Panc1 (cell line): Measurements from ENCODE around the gene NCAPG2. TPM values are rescaled to one million over a fixed set of nuclear protein-coding genes. Genes with fewer than 3 reads are reported as not detected.
"Not testable (repeated sequence)": the region's sequence is repeated elsewhere in the genome, so short reads cannot be mapped to it uniquely, and the experiment has no call there.

Experiments used
- ATAC-seq: fragments of 200-7000 bp; cut with Tn5 transposase; 2 replicates; pipeline ENCODE4 v1.9.1; 2020; ENCODE audit warnings: mild to moderate bottlenecking, moderate library complexity
- BruUV-seq: library from RNA; stranded (reverse); fragments of 400-500 nt; replicated peaks from 2 replicates; lab custom pipeline; 2021; lab: Mats Ljungman, UMichigan
- CTCF ChIA-PET: fragments of 300-600 bp; sonication (Branson Sonifier 250); formaldehyde crosslinking; loops from one replicate; lab custom pipeline; 2022; ENCODE audit warnings: antibody characterized with exemption; lab: Charles Lee
- POLR2A ChIA-PET: fragments of 300-600 bp; sonication (Branson Sonifier 250); formaldehyde crosslinking; loops from one replicate; lab custom pipeline; 2022; ENCODE audit warnings: antibody characterized with exemption; lab: Charles Lee
- DNase-seq: peaks from one replicate; pipeline ENCODE4 v3.0.0-alpha.2; 2010; ENCODE audit warnings: low read depth, low spot score
- H3K27ac ChIP-seq: 2 replicates; pipeline ENCODE4 v1.5.1; 2011; ENCODE audit warnings: mild to moderate bottlenecking, low read length, inconsistent platforms
- H3K27me3 ChIP-seq: fragments of 200-500 bp; sonication (Bioruptor generic); 2 replicates; pipeline ENCODE4 v1.6.0; 2014; ENCODE audit warnings: low read length, inconsistent platforms; ENCODE audit not compliant: control insufficient read depth, insufficient read depth
- H3K36me3 ChIP-seq: fragments of 200-500 bp; sonication (Bioruptor generic); 2 replicates; pipeline ENCODE4 v1.5.1; 2014; ENCODE audit warnings: inconsistent platforms, mild to moderate bottlenecking, low read length, moderate library complexity; ENCODE audit not compliant: control insufficient read depth, insufficient read depth
- H3K4me1 ChIP-seq: 2 replicates; pipeline ENCODE4 v1.5.1; 2011; ENCODE audit warnings: inconsistent platforms, mild to moderate bottlenecking, low read length, moderate library complexity; ENCODE audit not compliant: control insufficient read depth, insufficient read depth
- H3K4me3 ChIP-seq, 2 experiments: 2 replicates each; pipeline ENCODE4 v1.5.1; 2011 to 2012; ENCODE audit warnings: low read depth in 2 of 2, low read length in 2 of 2, mild to moderate bottlenecking in 2 of 2, inconsistent platforms in 1 of 2, moderate library complexity in 1 of 2
- H3K9me3 ChIP-seq: fragments of 200-500 bp; sonication (Bioruptor generic); 2 replicates; pipeline ENCODE4 v1.5.1; 2014; ENCODE audit warnings: low read depth, mild to moderate bottlenecking, inconsistent platforms, low read length, moderate library complexity; ENCODE audit not compliant: control insufficient read depth, insufficient read depth
- POLR2AphosphoS5 ChIP-seq: IDR thresholded peaks from 2 replicates; pipeline ENCODE4 v1.6.1; 2012; ENCODE audit warnings: mild to moderate bottlenecking, low read depth, low read length, moderate library complexity
- REST ChIP-seq, 2 experiments: IDR thresholded peaks; 2 replicates each; pipeline ENCODE4 v1.6.1; 2011 to 2012; ENCODE audit warnings: low read depth in 2 of 2, control low read depth in 1 of 2, low read length in 1 of 2, mild to moderate bottlenecking in 1 of 2, moderate library complexity in 1 of 2; ENCODE audit not compliant: insufficient read depth in 1 of 2
- SIN3A ChIP-seq: IDR thresholded peaks from 2 replicates; pipeline ENCODE4 v1.6.1; 2012; ENCODE audit warnings: low read depth, mild to moderate bottlenecking, low read length, moderate library complexity, borderline replicate concordance; ENCODE audit not compliant: insufficient read depth
- TCF7L2 ChIP-seq: IDR thresholded peaks from 2 replicates; pipeline ENCODE4 v1.6.1; 2011; ENCODE audit warnings: mild to moderate bottlenecking, low read depth, low read length, inconsistent platforms
- in situ Hi-C: cut with HindIII; loops from 2 replicates; pipeline ENCODE4 v1.10.0; 2016; ENCODE audit warnings: low sequenced_read_pairs, low pct_unique_long_range_greater_than_20kb
- intact Hi-C: fragments of 100-400 bp; cut with micrococcal nuclease; formaldehyde crosslinking; loops from one replicate; pipeline ENCODE4 v1.10.0; 2022; ENCODE audit not compliant: unreplicated experiment
- total RNA-seq: library from RNA; stranded (reverse); gene quantifications from one replicate; pipeline ENCODE4 v1.2.1, GENCODE V29; 2021; ENCODE audit not compliant: unreplicated experiment
- TF ChIP-seq, protein P1 (sequence below): fragments of 450-650 bp; IDR thresholded peaks from 2 replicates; pipeline ENCODE4 v1.5.1; 2017; ENCODE audit warnings: mild to moderate bottlenecking

NCAPG2 gene
- total RNA-seq, 1 experiment from 2014 or later = 81.4 TPM

GRCh38 chr7:158633055-158633956 lies 71.3 kb downstream of the NCAPG2 start:
- Histone ChIP-seq H3K4me3 (no peak overlapping the region), H3K27me3 (no peaks in the 10 kb centered on the region), H3K36me3 (peaks cover 4% of the 10 kb centered on the region; the same call in 1 of the 2 replicates), H3K27ac (no peak overlapping the region), H3K9me3 (no peaks in the 10 kb centered on the region), H3K4me1 (no peaks in the 10 kb centered on the region)
- no peak for DNase-seq
- in situ Hi-C loops = no loop called here
- ChIA-PET POLR2A (no interaction called here), CTCF (no interaction called here)
- no peak for TF ChIP-seq TCF7L2
- TF ChIP-seq POLR2AphosphoS5 = no peak
- TF ChIP-seq, protein P1, sequence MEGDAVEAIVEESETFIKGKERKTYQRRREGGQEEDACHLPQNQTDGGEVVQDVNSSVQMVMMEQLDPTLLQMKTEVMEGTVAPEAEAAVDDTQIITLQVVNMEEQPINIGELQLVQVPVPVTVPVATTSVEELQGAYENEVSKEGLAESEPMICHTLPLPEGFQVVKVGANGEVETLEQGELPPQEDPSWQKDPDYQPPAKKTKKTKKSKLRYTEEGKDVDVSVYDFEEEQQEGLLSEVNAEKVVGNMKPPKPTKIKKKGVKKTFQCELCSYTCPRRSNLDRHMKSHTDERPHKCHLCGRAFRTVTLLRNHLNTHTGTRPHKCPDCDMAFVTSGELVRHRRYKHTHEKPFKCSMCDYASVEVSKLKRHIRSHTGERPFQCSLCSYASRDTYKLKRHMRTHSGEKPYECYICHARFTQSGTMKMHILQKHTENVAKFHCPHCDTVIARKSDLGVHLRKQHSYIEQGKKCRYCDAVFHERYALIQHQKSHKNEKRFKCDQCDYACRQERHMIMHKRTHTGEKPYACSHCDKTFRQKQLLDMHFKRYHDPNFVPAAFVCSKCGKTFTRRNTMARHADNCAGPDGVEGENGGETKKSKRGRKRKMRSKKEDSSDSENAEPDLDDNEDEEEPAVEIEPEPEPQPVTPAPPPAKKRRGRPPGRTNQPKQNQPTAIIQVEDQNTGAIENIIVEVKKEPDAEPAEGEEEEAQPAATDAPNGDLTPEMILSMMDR = no peak
- no peak for TF ChIP-seq REST (IDR thresholded peaks at IDR 0.05; ENCODE audit: insufficient read depth in 1 of 2, low read depth in 2 of 2, low read length in 1 of 2)
- no peak for TF ChIP-seq SIN3A
- BruUV-seq = no TSS peak
- no peak for ATAC-seq
- intact Hi-C loops = no loop called here

DNA sequence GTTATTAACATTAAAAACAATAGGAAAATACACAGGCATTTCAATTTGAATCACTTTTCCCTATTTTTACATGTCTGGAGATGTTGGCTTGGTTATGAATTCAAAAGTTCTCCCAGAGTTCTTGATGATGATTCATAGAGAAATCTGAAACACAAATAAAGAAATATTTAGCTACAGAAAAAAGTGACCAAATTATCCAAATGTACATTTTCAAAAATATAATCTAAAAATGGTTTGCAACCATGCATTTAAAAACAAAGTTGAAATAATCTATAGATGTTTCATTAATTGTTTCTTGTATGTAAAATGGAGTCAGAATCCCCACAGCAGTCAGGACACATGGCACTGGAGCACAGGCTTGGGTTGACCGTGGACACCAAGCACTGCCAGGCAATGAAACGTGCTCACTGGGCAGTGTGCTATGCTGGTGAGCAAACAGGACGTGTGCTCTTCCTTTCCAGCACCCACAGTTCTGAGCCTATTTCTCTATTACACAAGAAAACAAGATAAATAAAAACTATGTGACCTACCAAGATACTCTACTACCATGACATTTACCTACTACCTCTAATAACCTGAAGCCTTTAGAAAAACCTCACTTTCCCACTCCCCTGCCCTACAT lies 72.9 kb downstream of the NCAPG2 start:
- TF ChIP-seq TCF7L2 = no peak
- TF ChIP-seq, protein P1 = no peak
- no peak for TF ChIP-seq SIN3A
- TF ChIP-seq POLR2AphosphoS5 = no peak
- TF ChIP-seq REST (IDR thresholded peaks at IDR 0.05; ENCODE audit: insufficient read depth in 1 of 2, low read depth in 2 of 2, low read length in 1 of 2) = no peak
- intact Hi-C loops (no loop called here), in situ Hi-C loops (no loop called here)
- ChIA-PET CTCF (no interaction called here), POLR2A (no interaction called here)
- no peak overlapping the region for H3K27ac ChIP-seq
- H3K36me3 ChIP-seq = peaks cover 4% of the 10 kb centered on the region; the same call in 1 of the 2 replicates
- no peaks in the 10 kb centered on the region for H3K27me3 ChIP-seq
- TSS peak; percentile 17 for BruUV-seq
- ATAC-seq (no peak), DNase-seq (no peak)
- no peaks in the 10 kb centered on the region for H3K4me1 ChIP-seq
- no peak overlapping the region for H3K4me3 ChIP-seq
- no peaks in the 10 kb centered on the region for H3K9me3 ChIP-seq

DNA sequence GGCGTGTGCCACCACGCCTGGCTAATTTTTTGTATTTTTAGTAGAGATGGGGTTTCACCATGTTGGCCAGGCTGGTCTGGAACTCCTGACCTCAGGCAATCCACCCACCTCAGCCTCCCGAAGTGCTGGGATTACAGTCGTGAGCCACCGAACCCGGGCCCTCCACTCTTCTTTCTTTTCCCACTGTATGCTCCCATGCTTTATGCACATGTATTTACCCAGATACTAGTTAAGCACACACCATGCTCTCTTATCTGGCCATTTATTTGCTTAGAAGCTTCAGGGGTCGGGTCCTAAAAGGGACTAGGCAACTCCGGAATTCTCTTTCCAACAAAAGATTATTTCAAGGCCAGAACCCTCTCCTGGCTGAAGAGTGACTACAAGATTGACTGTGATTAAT lies 78.3 kb downstream of the NCAPG2 start:
- BruUV-seq, H3K4me1 ChIP-seq, H3K36me3 ChIP-seq, H3K9me3 ChIP-seq, in situ Hi-C loops, ATAC-seq, intact Hi-C loops, H3K27me3 ChIP-seq, H3K4me3 ChIP-seq, DNase-seq, POLR2A ChIA-PET, H3K27ac ChIP-seq, CTCF ChIA-PET: not testable (repeated sequence)
